ENCODE data around the gene CNOT1. TPM values are rescaled to one million over a fixed set of nuclear protein-coding genes. Genes with fewer than 3 reads are reported as not detected.
A peak's percentile ranks its signal among the peaks of the same experiment; 100 is the strongest.

The CNOT1 gene
- total and polyA plus RNA-seq, 2 of the 4 experiments (the other 2 are of a cell fraction), result 85.5 to 357 TPM

- Histone ChIP-seq H2BK15ac (ENCODE audit: low read depth, low read length) (no peak overlapping the region), H3K9me3 (ENCODE audit: control insufficient read depth, insufficient read depth, low read length) (no peaks in the 10 kb centered on the region), H4K8ac (ENCODE audit: low read depth in 2 of 2, low read length in 2 of 2) (no peak overlapping the region), H2AFZ (replicated peaks; ENCODE audit: low read length, poor library complexity) (no peak overlapping the region), H3K14ac (replicated peaks; ENCODE audit: low read depth, low read length) (no peak overlapping the region), H3K36me3 (ENCODE audit: control insufficient read depth, insufficient read depth, low read length) (peaks cover 48% of the 10 kb centered on the region), H3K27me3 (ENCODE audit: control insufficient read depth, insufficient read depth, low read length) (no peaks in the 10 kb centered on the region), H3K27ac (ENCODE audit: insufficient read depth, low read length) (no peak overlapping the region), H3K9me1 (ENCODE audit: insufficient read depth, low read length) (no peaks in the 10 kb centered on the region), H3K4me2 (ENCODE audit: low read depth, low read length) (no peak overlapping the region), H3K79me1 (ENCODE audit: low read depth in 1 of 2, low read length in 2 of 2) (peaks cover 6 to 19% of the 10 kb centered on the region in 2 experiments; a peak in 3 of 4 replicates), H3K23ac (ENCODE audit: low read depth, low read length) (no peak overlapping the region), H3K4me1 (ENCODE audit: control insufficient read depth, insufficient read depth, low read length) (no peaks in the 10 kb centered on the region), H3K56ac (ENCODE audit: extremely low read depth, insufficient read depth, low read length) (no peak overlapping the region), H3K4me3 (ENCODE audit: insufficient read depth, low read depth, low read length) (no peak overlapping the region), H3K4ac (ENCODE audit: low read depth, low read length) (no peak overlapping the region), H3K18ac (ENCODE audit: low read depth, low read length) (no peak overlapping the region), H3K9ac (ENCODE audit: low read depth, low read length) (no peak overlapping the region), H4K5ac (ENCODE audit: low read depth, low read length) (no peak overlapping the region), H2BK5ac (ENCODE audit: low read depth, low read length, poor library complexity, severe bottlenecking) (no peak overlapping the region), H2BK120ac (ENCODE audit: low read depth, low read length) (no peak overlapping the region), H4K91ac (ENCODE audit: insufficient read depth, low read depth, low read length) (no peak overlapping the region), H2BK20ac (ENCODE audit: low read depth, low read length) (no peak overlapping the region), H2AK9ac (replicated peaks; ENCODE audit: low read depth, low read length, poor library complexity) (no peak overlapping the region), H4K20me1 (ENCODE audit: insufficient read depth, low read length) (no peaks in the 10 kb centered on the region), H2AK5ac (ENCODE audit: low read depth, low read length) (no peak overlapping the region)
- no CpG with 5 or more reads among the region's 8 CpGs for WGBS, 2 experiments (ENCODE audit: extremely low coverage in 2 of 2, insufficient read length in 1 of 2)
- dilution Hi-C loops (cut with HindIII; ENCODE audit: low sequenced_read_pairs, unreplicated experiment), result no loop called here
- ChIA-PET POLR2A (ENCODE audit: unreplicated experiment) (no interaction called here), CTCF (no interaction called here)
- TF ChIP-seq RAD21 (IDR thresholded peaks at IDR 0.05; ENCODE audit: low read length) (no peak), CEBPB (IDR thresholded peaks at IDR 0.05; ENCODE audit: low read depth, low read length) (peak; percentile 79)
- ATAC-seq (ENCODE audit: low read depth) (no peak), DNase-seq (no peak)
- BruUV-seq (replicated peaks), result no TSS peak
- intact Hi-C loops (cut with micrococcal nuclease), result no loop called here
- in situ Hi-C loops (cut with MboI; ENCODE audit: low sequenced_read_pairs), result no loop called here
These were observed 46.5 kb downstream of the CNOT1 start for GRCh38 chr16:58582971-58583765.

All from IMR-90 (cell line).